HEK293T (cell line): ENCODE results near the gene TNFAIP8L1.

ENCODE experiments used
- CTCF ChIA-PET: fragments of 350-600 bp; formaldehyde crosslinking; extraction: SDS; loops from one replicate; lab custom pipeline; 2021; ENCODE audit warnings: antibody characterized with exemption, inconsistent platforms; lab: Yijun Ruan, JAX
- POLR2A ChIA-PET: fragments of 350-600 bp; formaldehyde crosslinking; extraction: SDS; loops from one replicate; lab custom pipeline; 2020; ENCODE audit warnings: antibody characterized with exemption, inconsistent platforms; lab: Yijun Ruan, JAX
- DNase-seq: peaks from one replicate; pipeline ENCODE4 v3.0.0; 2012; ENCODE audit warnings: mixed read lengths; ENCODE audit errors: extremely low spot score
- ARNT ChIP-seq: fragments of 450-650 bp; IDR thresholded peaks from 2 replicates; pipeline ENCODE4 v1.6.1; 2017; ENCODE audit warnings: mild to moderate bottlenecking
- BHLHE40 ChIP-seq: fragments of 450-650 bp; IDR thresholded peaks from 2 replicates; pipeline ENCODE4 v1.6.1; 2016; ENCODE audit warnings: mild to moderate bottlenecking, moderate library complexity, borderline replicate concordance
- CTBP1 ChIP-seq: fragments of 450-650 bp; IDR thresholded peaks from 2 replicates; pipeline ENCODE4 v1.6.1; 2016; ENCODE audit warnings: borderline replicate concordance
- ELF4 ChIP-seq: fragments of 450-650 bp; IDR thresholded peaks from 2 replicates; pipeline ENCODE4 v1.6.1; 2017; ENCODE audit warnings: antibody characterized with exemption
- FOXA1 ChIP-seq: fragments of 450-650 bp; IDR thresholded peaks from 2 replicates; pipeline ENCODE4 v1.6.1; 2016; ENCODE audit warnings: mild to moderate bottlenecking
- FOXK2 ChIP-seq: fragments of 450-650 bp; IDR thresholded peaks from 2 replicates; pipeline ENCODE4 v1.6.1; 2016; ENCODE audit warnings: mild to moderate bottlenecking
- FOXM1 ChIP-seq: fragments of 450-650 bp; IDR thresholded peaks from 2 replicates; pipeline ENCODE4 v1.6.1; 2017; ENCODE audit warnings: mild to moderate bottlenecking, borderline replicate concordance
- HDGF ChIP-seq: fragments of 450-650 bp; IDR thresholded peaks from 2 replicates; pipeline ENCODE4 v1.6.1; 2017; ENCODE audit warnings: antibody characterized with exemption, borderline replicate concordance
- L3MBTL2 ChIP-seq: fragments of 450-650 bp; conservative IDR thresholded peaks from 2 replicates; pipeline ENCODE4 v1.6.1; 2016; ENCODE audit warnings: mild to moderate bottlenecking
- LEF1 ChIP-seq: fragments of 450-650 bp; IDR thresholded peaks from 2 replicates; pipeline ENCODE4 v1.6.1; 2017; ENCODE audit warnings: mild to moderate bottlenecking, borderline replicate concordance
- NFRKB ChIP-seq: fragments of 450-650 bp; IDR thresholded peaks from 2 replicates; pipeline ENCODE4 v1.6.1; 2016; ENCODE audit warnings: mild to moderate bottlenecking, moderate library complexity
- SP1 ChIP-seq: fragments of 450-650 bp; IDR thresholded peaks from 2 replicates; pipeline ENCODE4 v1.6.1; 2017
- SUZ12 ChIP-seq: fragments of 450-650 bp; IDR thresholded peaks from 2 replicates; pipeline ENCODE4 v1.6.1; 2016; ENCODE audit warnings: mild to moderate bottlenecking
- TARDBP ChIP-seq: fragments of 450-650 bp; IDR thresholded peaks from 2 replicates; pipeline ENCODE4 v1.6.1; 2016
- ZNF384 ChIP-seq: fragments of 450-650 bp; IDR thresholded peaks from 2 replicates; pipeline ENCODE4 v1.6.1; 2016
- TF ChIP-seq, protein P1 (sequence below): fragments of 450-650 bp; IDR thresholded peaks from 2 replicates; pipeline ENCODE4 v1.6.1; 2016

The TNFAIP8L1 gene

DNA sequence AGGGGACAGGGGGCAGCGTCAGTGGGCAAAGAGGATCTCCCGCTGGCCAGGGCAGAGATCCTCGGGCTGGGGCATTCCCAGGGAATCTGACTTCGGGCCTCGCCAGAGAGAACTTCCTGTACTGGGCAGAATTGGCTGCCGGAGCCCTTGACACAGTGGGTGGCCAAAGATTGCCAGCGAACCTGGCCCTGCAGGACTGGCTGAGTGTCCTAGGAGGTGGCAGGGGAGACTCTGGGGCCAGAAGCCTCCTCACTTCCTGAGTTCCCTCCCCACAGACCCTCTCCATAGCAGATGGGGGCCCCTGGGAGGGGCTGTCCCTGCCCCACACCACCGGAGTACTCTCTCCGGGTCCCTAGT is 65.0 kb downstream of the TNFAIP8L1 start:
- POLR2A ChIA-PET, result no interaction called here
- TF ChIP-seq NFRKB (no peak), SP1 (no peak), CTBP1 (no peak), FOXM1 (no peak), ZNF384 (no peak), FOXK2 (no peak), ARNT (no peak), SUZ12 (no peak), HDGF (no peak), BHLHE40 (no peak), ELF4 (no peak), LEF1 (no peak), FOXA1 (no peak), TARDBP (no peak), L3MBTL2 (no peak)
- TF ChIP-seq, protein P1, sequence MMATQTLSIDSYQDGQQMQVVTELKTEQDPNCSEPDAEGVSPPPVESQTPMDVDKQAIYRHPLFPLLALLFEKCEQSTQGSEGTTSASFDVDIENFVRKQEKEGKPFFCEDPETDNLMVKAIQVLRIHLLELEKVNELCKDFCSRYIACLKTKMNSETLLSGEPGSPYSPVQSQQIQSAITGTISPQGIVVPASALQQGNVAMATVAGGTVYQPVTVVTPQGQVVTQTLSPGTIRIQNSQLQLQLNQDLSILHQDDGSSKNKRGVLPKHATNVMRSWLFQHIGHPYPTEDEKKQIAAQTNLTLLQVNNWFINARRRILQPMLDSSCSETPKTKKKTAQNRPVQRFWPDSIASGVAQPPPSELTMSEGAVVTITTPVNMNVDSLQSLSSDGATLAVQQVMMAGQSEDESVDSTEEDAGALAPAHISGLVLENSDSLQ, result no peak
- CTCF ChIA-PET, result no interaction called here
- DNase-seq, result no peak
